ENCODE results near the gene MOCS2. TPM values are rescaled to one million over a fixed set of nuclear protein-coding genes. Genes with fewer than 3 reads are reported as not detected.
A peak's percentile ranks its signal among the peaks of the same experiment; 100 is the strongest.

MOCS2 gene
- total and polyA plus RNA-seq, 9 of the 15 experiments (the other 6 are each of a cell fraction or from before 2014, with no cell fraction given): 33.0 to 74.5 (median 48.4) TPM

GRCh38 chr5:53055365-53055764 is 54.2 kb downstream of the MOCS2 start:
- no TSS peak for BruUV-seq (replicated peaks)
- WGBS (ENCODE audit: insufficient coverage, low coverage, missing lambda C conversion rate): 1% methylated on average over 5 of the region's 5 CpGs
- ChIA-PET POLR2A (interaction anchor here (0.6 kb wide), 1 partner anchor 27 kb away, joined by 3 read pairs; no protein-coding TSS in a partner anchor), CTCF (ENCODE audit: low intra/inter-chr PET ratio) (no interaction called here)
- H3K4me3 ChIP-seq: no peak overlapping the region
- FAIRE-seq: no peak
- no peak overlapping the region for H3K27ac ChIP-seq (ENCODE audit: extremely low read depth, low read depth, low read length)
- H3K36me3 ChIP-seq (ENCODE audit: control insufficient read depth, insufficient read depth, low read length): no peaks in the 10 kb centered on the region
- H3K4me2 ChIP-seq (ENCODE audit: insufficient read depth, low read length): no peak overlapping the region
- H2AFZ ChIP-seq (ENCODE audit: low read depth, low read length): no peak overlapping the region
- ATAC-seq: no peak
- intact Hi-C loops (cut with micrococcal nuclease): no loop called here
- in situ Hi-C loops (cut with MboI): no loop called here
- no peaks in the 10 kb centered on the region for H4K20me1 ChIP-seq (replicated peaks; ENCODE audit: control insufficient read depth, insufficient read depth, low read length)
- H3K79me2 ChIP-seq (ENCODE audit: control insufficient read depth, insufficient read depth, low read length): no peaks in the 10 kb centered on the region
- H3K9me1 ChIP-seq (ENCODE audit: control insufficient read depth, insufficient read depth, low read length): no peaks in the 10 kb centered on the region
- no peak overlapping the region for H3K9ac ChIP-seq (ENCODE audit: insufficient read depth in 1 of 2, low read depth in 2 of 2, low read length in 2 of 2)
- H3K9me3 ChIP-seq (replicated peaks; ENCODE audit: control insufficient read depth, insufficient read depth, low read depth, low read length): no peaks in the 10 kb centered on the region
- H3K27me3 ChIP-seq (ENCODE audit: control insufficient read depth in 2 of 2, insufficient read depth in 2 of 2, low read length in 2 of 2): no peaks in the 10 kb centered on the region; a peak in 2 of 5 replicates
- no peaks in the 10 kb centered on the region for H3K4me1 ChIP-seq (replicated peaks in 1 of 2; ENCODE audit: control insufficient read depth in 2 of 2, insufficient read depth in 2 of 2, low read length in 2 of 2)
- DNase-seq (ENCODE audit: extremely low read depth in 1 of 4, low spot score in 3 of 4): no peak
- TF ChIP-seq MAFF (IDR thresholded peaks at IDR 0.05; ENCODE audit: low read length): peak; percentile 71; the same call in 1 of the 2 replicates
- peak; percentile 75 for TF ChIP-seq C11orf30 (IDR thresholded peaks at IDR 0.05; ENCODE audit: low read depth)
- no peak for TF ChIP-seq HNRNPH1 (optimal IDR thresholded peaks at IDR 0.05; ENCODE audit: low read depth, low read length)
- peak; percentile 60; the same call in 1 of the 2 replicates for TF ChIP-seq MAFK (IDR thresholded peaks at IDR 0.05; ENCODE audit: low read length)
- no peak for TF ChIP-seq CEBPG (CRISPR knock-in tag; IDR thresholded peaks at IDR 0.05)
- TF ChIP-seq CEBPG (tag; conservative IDR thresholded peaks at IDR 0.05 in 1 of 2, IDR thresholded peaks at IDR 0.05 in 1 of 2): no peak
- peak; percentile 72 for TF ChIP-seq MAFG (tag; conservative IDR thresholded peaks at IDR 0.05)
- TF ChIP-seq CC2D1A (IDR thresholded peaks at IDR 0.05): no peak
- TF ChIP-seq ZNF316 (IDR thresholded peaks at IDR 0.05): peak; percentile 82
- no peak for TF ChIP-seq KLF13 (tag; IDR thresholded peaks at IDR 0.05; ENCODE audit: borderline replicate concordance, low read depth)
- no peak for TF ChIP-seq PCBP2 (IDR thresholded peaks at IDR 0.05; ENCODE audit: low read depth, low read length, poor library complexity, severe bottlenecking)
- no peak for TF ChIP-seq POLR2B (IDR thresholded peaks at IDR 0.05; ENCODE audit: low read depth, partially characterized antibody)
- TF ChIP-seq FIP1L1 (IDR thresholded peaks at IDR 0.05; ENCODE audit: low read depth, low read length, poor library complexity, severe bottlenecking): no peak
- TF ChIP-seq TEAD4 (IDR thresholded peaks at IDR 0.05; ENCODE audit: low read length): no peak
- TF ChIP-seq TEAD4 (CRISPR knock-in tag; IDR thresholded peaks at IDR 0.05; ENCODE audit: borderline replicate concordance): no peak
- TF ChIP-seq ZNF583 (CRISPR knock-in tag; IDR thresholded peaks at IDR 0.05): no peak
- TF ChIP-seq TARDBP (IDR thresholded peaks at IDR 0.05): no peak
- no peak for TF ChIP-seq ZNF592 (IDR thresholded peaks at IDR 0.05)
- TF ChIP-seq PHB2 (IDR thresholded peaks at IDR 0.05; ENCODE audit: low read depth): no peak
- no peak for TF ChIP-seq ZNF395 (CRISPR knock-in tag; IDR thresholded peaks at IDR 0.05)
- TF ChIP-seq RFX7 (CRISPR knock-in tag; IDR thresholded peaks at IDR 0.05): no peak

Measured in K562 (cell line).